ENCODE data around the gene PLEKHA7. TPM values are rescaled to one million over a fixed set of nuclear protein-coding genes. Genes with fewer than 3 reads are reported as not detected.

PLEKHA7 gene
- polyA plus RNA-seq, 1 experiment = 0.05 TPM

GRCh38 chr11:16816358-16817270 lies 197.6 kb downstream of the PLEKHA7 start:
- POLR2A ChIA-PET = no interaction called here
- Histone ChIP-seq H3K4me3 (ENCODE audit: low read depth, low read length) (no peak overlapping the region), H3K9me3 (ENCODE audit: control insufficient read depth, insufficient read depth, low read length) (no peaks in the 10 kb centered on the region), H3K27ac (ENCODE audit: low read depth, low read length) (no peak overlapping the region), H3K27me3 (ENCODE audit: control insufficient read depth, insufficient read depth, low read length) (peaks cover 37% of the 10 kb centered on the region)
- TF ChIP-seq CTCF (IDR thresholded peaks at IDR 0.05; ENCODE audit: low read depth, low read length) = no peak
- CTCF ChIA-PET = interaction anchor here (0.8 to 3.0 kb wide), 2 partner anchors 28 to 31 kb away, joined by 3 to 9 read pairs; no protein-coding TSS in a partner anchor
- DNase-seq (ENCODE audit: low read depth, low spot score) = no peak

- Histone ChIP-seq H3K27ac (ENCODE audit: low read depth, low read length) (no peak overlapping the region), H3K4me3 (ENCODE audit: low read depth, low read length) (peak overlapping the region; percentile 31; the same call in 1 of the 2 replicates), H3K9me3 (ENCODE audit: control insufficient read depth, insufficient read depth, low read length) (no peaks in the 10 kb centered on the region), H3K27me3 (ENCODE audit: control insufficient read depth, insufficient read depth, low read length) (peaks cover 42% of the 10 kb centered on the region)
- CTCF ChIA-PET = interaction anchor here (3.0 to 3.9 kb wide), 2 partner anchors 27 to 30 kb away, joined by 9 to 17 read pairs; no protein-coding TSS in a partner anchor
- no peak for DNase-seq (ENCODE audit: low read depth, low spot score)
- POLR2A ChIA-PET = no interaction called here
- TF ChIP-seq CTCF (IDR thresholded peaks at IDR 0.05; ENCODE audit: low read depth, low read length) = no peak
Observed at GRCh38 chr11:16815047-16815767, 199.0 kb downstream of the PLEKHA7 start.

DNA sequence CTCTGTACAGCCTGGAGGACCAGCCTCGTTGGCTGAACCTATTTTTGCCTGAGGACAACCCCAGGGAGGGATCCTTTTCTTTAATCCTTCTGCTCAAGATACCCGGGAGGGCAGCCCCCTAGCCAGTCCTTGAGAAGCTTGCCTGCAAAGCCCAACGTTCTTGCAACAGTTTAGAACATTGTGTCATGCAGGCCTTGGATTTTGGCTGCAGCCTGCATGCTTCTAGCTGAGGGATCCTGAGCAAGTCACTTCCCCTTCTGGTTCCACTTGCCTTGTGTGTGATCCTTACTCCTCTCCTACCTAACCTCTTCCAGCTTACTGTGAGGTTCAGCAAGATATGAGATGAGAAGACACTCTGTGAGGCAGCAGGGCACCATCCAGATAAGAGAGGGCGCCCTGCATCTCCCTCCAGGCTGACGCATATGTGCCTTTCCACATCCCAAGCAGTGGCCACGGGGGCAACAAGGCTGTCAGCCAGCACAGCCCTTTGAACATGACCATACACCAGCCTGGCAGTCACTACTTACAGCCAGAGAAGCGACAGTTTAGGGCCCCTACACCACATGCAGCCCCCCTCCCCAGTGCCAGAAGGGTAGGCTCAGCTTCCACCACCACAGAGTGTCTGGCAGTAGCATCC lies 199.7 kb downstream of the PLEKHA7 start:
- TF ChIP-seq CTCF (IDR thresholded peaks at IDR 0.05; ENCODE audit: low read depth, low read length) = no peak
- H3K27me3 ChIP-seq (ENCODE audit: control insufficient read depth, insufficient read depth, low read length) = peaks cover 43% of the 10 kb centered on the region
- H3K9me3 ChIP-seq (ENCODE audit: control insufficient read depth, insufficient read depth, low read length) = no peaks in the 10 kb centered on the region
- ChIA-PET POLR2A (no interaction called here), CTCF (interaction anchor here (3.0 to 3.9 kb wide), 2 partner anchors 26 to 29 kb away, joined by 9 to 17 read pairs; no protein-coding TSS in a partner anchor)
- H3K4me3 ChIP-seq (ENCODE audit: low read depth, low read length) = no peak overlapping the region
- H3K27ac ChIP-seq (ENCODE audit: low read depth, low read length) = no peak overlapping the region
- no peak for DNase-seq (ENCODE audit: low read depth, low spot score)

GRCh38 chr11:16813126-16813525 lies 201.1 kb downstream of the PLEKHA7 start:
- CTCF ChIA-PET = interaction anchor here (0.8 to 3.9 kb wide), 2 partner anchors 28 to 133 kb away, joined by 3 to 17 read pairs; no protein-coding TSS in a partner anchor
- no peak overlapping the region for H3K4me3 ChIP-seq (ENCODE audit: low read depth, low read length)
- no peak for TF ChIP-seq CTCF (IDR thresholded peaks at IDR 0.05; ENCODE audit: low read depth, low read length)
- H3K27me3 ChIP-seq (ENCODE audit: control insufficient read depth, insufficient read depth, low read length) = peaks cover 49% of the 10 kb centered on the region
- DNase-seq (ENCODE audit: low read depth, low spot score) = no peak
- H3K9me3 ChIP-seq (ENCODE audit: control insufficient read depth, insufficient read depth, low read length) = no peaks in the 10 kb centered on the region
- no peak overlapping the region for H3K27ac ChIP-seq (ENCODE audit: low read depth, low read length)
- POLR2A ChIA-PET = no interaction called here

Measured in AG04450 (cell line).